ENCODE data around the gene SERPINA12.
"Not testable (repeated sequence)": the region's sequence is repeated elsewhere in the genome, so short reads cannot be mapped to it uniquely, and the experiment has no call there.

Gene SERPINA12

GRCh38 chr14:94486883-94487282 is 22.4 kb downstream of the SERPINA12 start:
- Histone ChIP-seq H3K36me3 (no peaks in the 10 kb centered on the region), H3K4me1 (peaks cover 0 to 11% (median 6%) of the 10 kb centered on the region in 4 donors), H3K4me3 (no peak overlapping the region), H3K9me3 (no peaks in the 10 kb centered on the region), H3K27ac (no peak overlapping the region), H3K27me3 (peaks cover 0 to 16% of the 10 kb centered on the region in 2 donors)
- no peak for DNase-seq
- no peak for TF ChIP-seq CTCF (IDR thresholded peaks at IDR 0.05)
- intact Hi-C loops (cut with DNase I; ENCODE audit: low total_unique reads) = loop anchor here (2.0 kb wide), 1 partner anchor 130 kb away; no protein-coding TSS in a partner anchor

DNA sequence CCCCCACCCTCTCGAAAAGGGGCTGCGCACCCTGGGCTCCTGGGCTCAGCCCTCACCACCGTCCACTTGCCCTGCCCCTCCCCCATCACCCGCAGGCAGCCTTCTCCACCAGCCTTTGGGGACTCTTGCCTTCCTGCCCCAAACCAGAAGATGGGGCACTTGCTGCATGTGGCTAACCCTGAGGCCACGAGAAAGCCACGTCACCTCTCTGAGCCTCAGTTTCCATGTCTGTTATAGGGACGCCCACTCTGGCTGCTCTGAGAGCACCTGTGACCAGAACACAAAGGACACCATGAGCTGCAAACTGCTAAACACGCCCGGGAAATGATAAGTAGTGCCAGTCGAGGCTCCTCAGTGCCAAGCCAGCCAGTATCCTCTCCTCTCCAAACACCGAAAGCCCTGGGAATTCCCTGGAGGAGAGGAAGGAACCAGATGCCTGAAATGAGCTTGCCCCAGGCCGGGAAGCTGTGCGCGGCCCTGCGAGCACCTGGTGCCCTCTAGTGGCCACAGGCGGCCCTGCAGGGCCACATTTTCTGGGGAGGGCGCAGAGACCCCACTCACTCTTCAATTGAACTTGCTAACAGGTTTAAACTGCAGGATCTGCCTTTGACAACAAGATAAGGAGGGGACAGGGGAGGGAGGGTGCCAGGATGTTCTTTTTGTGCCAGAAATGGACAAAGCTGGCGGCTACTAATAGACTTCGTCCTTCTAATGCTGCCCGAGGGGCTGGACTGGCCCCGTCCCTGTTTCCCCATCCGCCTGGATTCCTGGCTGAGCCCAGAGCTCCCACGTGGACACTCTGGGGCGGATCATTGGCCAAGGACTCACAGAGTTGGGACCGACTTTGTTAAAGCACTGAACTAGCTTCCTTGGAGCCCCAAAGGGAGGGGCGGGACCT is 23.1 kb downstream of the SERPINA12 start:
- peak; percentile 88 to 99 for TF ChIP-seq CTCF (IDR thresholded peaks at IDR 0.05)
- peaks cover 0 to 16% of the 10 kb centered on the region in 2 donors for H3K27me3 ChIP-seq
- no peaks in the 10 kb centered on the region for H3K9me3 ChIP-seq
- peak in 1 of 2 donors; percentile 31 for DNase-seq
- intact Hi-C loops (cut with DNase I; ENCODE audit: low total_unique reads) = loop anchor here (2.0 kb wide), 1 partner anchor 129 kb away; no protein-coding TSS in a partner anchor
- peaks cover 0 to 11% (median 6%) of the 10 kb centered on the region in 4 donors for H3K4me1 ChIP-seq
- H3K4me3 ChIP-seq = no peak overlapping the region
- H3K27ac ChIP-seq = no peak overlapping the region
- H3K36me3 ChIP-seq = no peaks in the 10 kb centered on the region

- Histone ChIP-seq H3K27me3 (peaks cover 0 to 16% of the 10 kb centered on the region in 2 donors), H3K4me3 (no peak overlapping the region), H3K9me3 (no peaks in the 10 kb centered on the region), H3K36me3 (no peaks in the 10 kb centered on the region), H3K27ac (no peak overlapping the region), H3K4me1 (peaks cover 0 to 11% (median 6%) of the 10 kb centered on the region in 4 donors)
- TF ChIP-seq CTCF (IDR thresholded peaks at IDR 0.05) = no peak
- intact Hi-C loops (cut with DNase I; ENCODE audit: low total_unique reads) = no loop called here
- DNase-seq = no peak
Measured at GRCh38 chr14:94484481-94484880, 24.8 kb downstream of the SERPINA12 start.

DNA sequence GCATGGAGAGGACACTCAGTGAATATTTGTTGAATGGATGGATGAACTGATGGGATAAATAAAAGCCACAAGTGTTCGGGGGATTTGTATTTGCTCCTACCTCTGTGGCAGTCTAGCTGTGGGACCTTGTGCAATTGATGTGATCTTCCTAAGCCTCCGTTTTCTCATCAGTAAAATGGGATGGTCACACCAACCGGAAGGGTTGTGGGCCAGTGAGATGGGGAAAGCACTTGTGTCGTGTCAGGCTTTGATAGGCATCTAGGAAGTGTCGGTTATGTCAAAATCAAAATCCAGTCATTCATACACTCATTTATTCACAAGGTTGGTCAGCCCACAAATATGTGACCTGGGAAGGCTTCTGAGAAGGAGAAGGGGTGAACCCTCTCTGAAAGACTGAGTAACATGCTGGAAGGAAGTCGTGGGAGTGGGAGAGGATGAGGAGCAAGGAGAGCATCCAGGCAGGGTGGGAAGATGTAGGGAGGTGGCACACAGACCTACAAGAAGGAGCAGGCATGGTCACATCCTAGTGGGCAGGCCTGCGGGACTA is 25.5 kb downstream of the SERPINA12 start:
- no peak overlapping the region for H3K27ac ChIP-seq
- H3K36me3 ChIP-seq = no peaks in the 10 kb centered on the region
- DNase-seq = no peak
- TF ChIP-seq CTCF (IDR thresholded peaks at IDR 0.05) = no peak
- no peak overlapping the region for H3K4me3 ChIP-seq
- intact Hi-C loops (cut with DNase I; ENCODE audit: low total_unique reads) = no loop called here
- peaks cover 0 to 16% of the 10 kb centered on the region in 2 donors for H3K27me3 ChIP-seq
- H3K4me1 ChIP-seq = peaks cover 0 to 11% (median 6%) of the 10 kb centered on the region in 4 donors
- peaks cover 0 to 7% (median 4%) of the 10 kb centered on the region in 3 donors for H3K9me3 ChIP-seq

- Histone ChIP-seq H3K9me3 (peaks cover 0 to 14% (median 10%) of the 10 kb centered on the region in 3 donors), H3K36me3 (no peaks in the 10 kb centered on the region), H3K4me1 (peaks cover 0 to 11% (median 6%) of the 10 kb centered on the region in 4 donors), H3K27ac (no peak overlapping the region), H3K27me3 (peaks cover 0 to 16% of the 10 kb centered on the region in 2 donors), H3K4me3 (no peak overlapping the region)
- DNase-seq = no peak
- intact Hi-C loops (cut with DNase I; ENCODE audit: low total_unique reads) = no loop called here
- no peak for TF ChIP-seq CTCF (IDR thresholded peaks at IDR 0.05)
Measured at GRCh38 chr14:94483071-94483451, 26.2 kb downstream of the SERPINA12 start.

DNA sequence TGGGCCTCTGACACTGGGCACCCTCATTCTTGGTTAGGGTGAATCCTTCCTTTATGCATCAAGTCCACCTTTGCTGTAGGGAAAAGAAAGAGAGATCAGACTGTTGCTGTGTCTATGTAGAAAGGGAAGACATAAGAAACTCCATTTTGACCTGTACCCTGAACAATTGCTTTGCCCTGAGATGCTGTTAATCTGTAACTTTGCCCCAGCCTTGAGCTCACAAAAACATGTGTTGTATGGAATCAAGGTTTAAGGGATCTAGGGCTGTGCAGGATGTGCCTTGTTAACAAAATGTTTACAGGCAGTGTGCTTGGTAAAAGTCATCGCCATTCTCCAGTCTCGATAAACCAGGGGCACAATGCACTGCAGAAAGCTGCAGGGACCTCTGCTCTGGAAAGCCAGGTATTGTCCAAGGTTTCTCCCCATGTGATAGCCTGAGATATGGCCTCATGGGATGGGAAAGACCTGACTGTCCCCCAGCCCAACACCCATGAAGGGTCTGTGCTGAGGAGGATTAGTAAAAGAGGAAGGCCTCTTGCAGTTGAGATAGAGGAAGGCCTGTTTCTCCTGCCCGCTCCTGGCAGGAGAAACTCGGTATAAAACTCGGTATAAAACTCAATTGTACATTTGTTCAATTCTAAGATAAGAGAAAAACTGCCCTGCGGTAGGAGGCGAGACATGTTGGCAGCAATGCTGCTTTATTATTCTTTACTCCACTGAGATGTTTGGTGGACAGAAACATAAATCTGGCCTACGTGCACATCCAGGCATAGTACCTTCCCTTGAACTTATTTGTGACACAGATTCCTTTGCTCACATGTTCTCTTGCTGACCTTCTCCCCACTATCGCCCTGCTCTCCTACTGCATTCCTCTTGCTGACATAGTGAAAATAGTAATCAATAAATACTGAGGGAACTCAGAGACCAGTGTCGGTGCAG is 26.9 kb downstream of the SERPINA12 start:
- peaks cover 0 to 12% of the 10 kb centered on the region in 2 donors for H3K27me3 ChIP-seq
- H3K27ac ChIP-seq; H3K36me3 ChIP-seq; DNase-seq; intact Hi-C loops (cut with DNase I; ENCODE audit: low total_unique reads); H3K4me3 ChIP-seq: not testable (repeated sequence)
- H3K4me1 ChIP-seq = peaks cover 0 to 11% (median 6%) of the 10 kb centered on the region in 4 donors
- H3K9me3 ChIP-seq = peaks cover 0 to 17% (median 10%) of the 10 kb centered on the region in 3 donors

Measured in tibial artery (tissue), 4 donors.